B cell (primary cell): ENCODE data around the gene TBX15. TPM values are rescaled to one million over a fixed set of nuclear protein-coding genes. Genes with fewer than 3 reads are reported as not detected.
A peak's percentile ranks its signal among the peaks of the same experiment; 100 is the strongest.

ENCODE experiments used
- ATAC-seq: fragments of 200-7000 bp; cut with Tn5 transposase; one replicate; pipeline ENCODE4 v1.10.0; 2021; ENCODE audit warnings: low read depth, mild to moderate bottlenecking, moderate number of reproducible peaks, moderate library complexity
- CTCF ChIA-PET: fragments of 350-600 bp; sonication (Branson Sonifier 250); formaldehyde crosslinking; loops from one replicate; lab custom pipeline; 2021; ENCODE audit warnings: antibody characterized with exemption, inconsistent platforms; lab: Charles Lee
- POLR2A ChIA-PET: fragments of 350-600 bp; sonication (Branson Sonifier 250); formaldehyde crosslinking; loops from one replicate; lab custom pipeline; 2021; ENCODE audit warnings: antibody characterized with exemption; lab: Charles Lee
- DNase-seq: peaks from one replicate; pipeline ENCODE4 v3.0.0; 2013
- H2AFZ ChIP-seq: 2 replicates; pipeline ENCODE4 v1.6.1; 2012; ENCODE audit warnings: mild to moderate bottlenecking, low read depth, low read length; ENCODE audit not compliant: insufficient read depth, poor library complexity, severe bottlenecking
- H3K27ac ChIP-seq, 2 donors: 1 replicate in 1 of 2; 2 replicates in 1 of 2; pipeline ENCODE4 v1.5.1; 2012 to 2013; ENCODE audit warnings: low read length in 2 of 2, mild to moderate bottlenecking in 2 of 2, moderate library complexity in 1 of 2
- H3K27me3 ChIP-seq, 4 experiments: fragments of 200-600 bp in 1 of 4; sonication (generic) in 1 of 4; replicated peaks in 1 of 4; 1 replicate in 2 of 4; 2 replicates in 2 of 4; pipeline versions ENCODE4 v1.6.1 to v1.7.0; 2013 to 2016; ENCODE audit warnings: low read length in 3 of 4, mild to moderate bottlenecking in 2 of 4, mixed read lengths in 1 of 4, moderate library complexity in 1 of 4; ENCODE audit not compliant: insufficient read depth in 4 of 4, control insufficient read depth in 3 of 4; ENCODE audit errors: control extremely low read depth in 1 of 4
- H3K36me3 ChIP-seq, 2 experiments: replicated peaks in 1 of 2; 1 replicate in 1 of 2; 2 replicates in 1 of 2; pipeline versions ENCODE4 v1.6.1 to v1.7.1; 2013; ENCODE audit warnings: low read length in 1 of 2; ENCODE audit not compliant: insufficient read depth in 2 of 2, control insufficient read depth in 1 of 2; ENCODE audit errors: control extremely low read depth in 1 of 2, extremely low read depth in 1 of 2
- H3K4me1 ChIP-seq, 2 donors: fragments of 200-600 bp in 1 of 2; sonication (generic) in 1 of 2; 1 replicate in 1 of 2; 2 replicates in 1 of 2; pipeline versions ENCODE4 v1.5.1 to v1.6.1; 2013 to 2017; ENCODE audit warnings: low read length in 2 of 2; ENCODE audit not compliant: control insufficient read depth in 2 of 2, insufficient read depth in 2 of 2
- H3K4me2 ChIP-seq: replicated peaks from 2 replicates; pipeline ENCODE3; 2012; ENCODE audit warnings: mild to moderate bottlenecking, low read depth, low read length; ENCODE audit not compliant: poor library complexity, severe bottlenecking
- H3K4me3 ChIP-seq, 5 experiments: fragments of 200-600 bp in 1 of 5; sonication (generic) in 1 of 5; 1 replicate in 3 of 5; 2 replicates in 2 of 5; pipeline versions ENCODE4 v1.5.1 to v1.7.0; 2011 to 2016; ENCODE audit warnings: low read length in 4 of 5, mild to moderate bottlenecking in 4 of 5, low read depth in 2 of 5, control low read depth in 1 of 5, moderate library complexity in 1 of 5; ENCODE audit not compliant: insufficient read depth in 1 of 5; ENCODE audit errors: control extremely low read depth in 1 of 5, extremely low read depth in 1 of 5
- H3K79me2 ChIP-seq: fragments of 200-600 bp; sonication (generic); one replicate; pipeline ENCODE4 v1.6.0; 2016; ENCODE audit warnings: low read length; ENCODE audit not compliant: control insufficient read depth, insufficient read depth
- H3K9ac ChIP-seq: fragments of 200-600 bp; sonication (generic); 2 replicates; pipeline ENCODE4 v1.6.1; 2017; ENCODE audit warnings: mild to moderate bottlenecking, low read length, moderate library complexity
- H3K9me3 ChIP-seq, 3 donors: one replicate each; pipeline versions ENCODE4 v1.6.1 to v1.7.1; 2013; ENCODE audit warnings: low read length in 2 of 3; ENCODE audit not compliant: control insufficient read depth in 2 of 3, insufficient read depth in 1 of 3; ENCODE audit errors: control extremely low read depth in 1 of 3
- H4K20me1 ChIP-seq: 2 replicates; pipeline ENCODE4 v1.6.0; 2012; ENCODE audit warnings: mild to moderate bottlenecking, low read length; ENCODE audit not compliant: insufficient read depth, control insufficient read depth, poor library complexity, severe bottlenecking
- H3K27ac Mint-ChIP-seq: one replicate; pipeline ENCODE4 v1.8.0; 2021; ENCODE audit warnings: mixed read lengths
- H3K27me3 Mint-ChIP-seq: one replicate; pipeline ENCODE4 v1.8.0; 2021; ENCODE audit warnings: mixed read lengths
- H3K4me1 Mint-ChIP-seq: one replicate; pipeline ENCODE4 v1.8.0; 2021; ENCODE audit warnings: mixed read lengths
- H3K4me3 Mint-ChIP-seq: one replicate; pipeline ENCODE4 v1.8.0; 2021; ENCODE audit warnings: mixed read lengths
- H3K9me3 Mint-ChIP-seq: one replicate; pipeline ENCODE4 v1.8.0; 2022; ENCODE audit warnings: mixed read lengths; ENCODE audit not compliant: insufficient read depth
- EZH2 ChIP-seq: IDR thresholded peaks from 2 replicates; pipeline ENCODE4 v1.6.1; 2012; ENCODE audit warnings: borderline replicate concordance, low read depth, mild to moderate bottlenecking, moderate library complexity, low read length; ENCODE audit not compliant: insufficient read depth, poor library complexity, severe bottlenecking
- WGBS: methylation state at CpG from one replicate; pipeline ENCODE4 v1.1.5; 2013; ENCODE audit warnings: missing lambda C conversion rate; ENCODE audit not compliant: insufficient coverage; 5-methylcytosine and 5-hydroxymethylcytosine counted together
- intact Hi-C: fragments of 100-400 bp; cut with micrococcal nuclease; formaldehyde crosslinking; loops from one replicate; pipeline ENCODE4 v1.10.0; 2022
- polyA plus RNA-seq: library from polyadenylated mRNA; depleted of rRNA; stranded (reverse); fragments of >200 nt; gene quantifications from 2 replicates; pipeline ENCODE4 v1.2.3, GENCODE V29; 2012
- total RNA-seq, 2 donors: library from RNA; stranded (reverse); fragments of 120-200 nt in 1 of 2; gene quantifications; 1 replicate in 1 of 2; 2 replicates in 1 of 2; pipeline versions ENCODE4 v1.2.3 to v1.2.4, GENCODE V29; 2013 to 2022
- TF ChIP-seq, protein P1 (sequence below): fragments of 200-600 bp; IDR thresholded peaks from one replicate; pipeline ENCODE4 v1.8.0; 2022; ENCODE audit warnings: antibody characterized with exemption, mild to moderate bottlenecking

The TBX15 gene
- total and polyA plus RNA-seq, 2 donors (not counting 1 experiment from before 2014, with no cell fraction given) = 0.03 to 0.15 TPM

- ChIA-PET CTCF (no interaction called here), POLR2A (no interaction called here)
- H3K27me3 ChIP-seq = peaks cover 0 to 2% (median 0%) of the 10 kb centered on the region in 4 experiments
- no peak overlapping the region for H2AFZ ChIP-seq
- no peaks in the 10 kb centered on the region for H3K9me3 Mint-ChIP-seq
- no peaks in the 10 kb centered on the region for H4K20me1 ChIP-seq
- H3K27me3 Mint-ChIP-seq = no peaks in the 10 kb centered on the region
- H3K4me1 Mint-ChIP-seq = peaks cover 30% of the 10 kb centered on the region
- intact Hi-C loops = no loop called here
- TF ChIP-seq, protein P1, sequence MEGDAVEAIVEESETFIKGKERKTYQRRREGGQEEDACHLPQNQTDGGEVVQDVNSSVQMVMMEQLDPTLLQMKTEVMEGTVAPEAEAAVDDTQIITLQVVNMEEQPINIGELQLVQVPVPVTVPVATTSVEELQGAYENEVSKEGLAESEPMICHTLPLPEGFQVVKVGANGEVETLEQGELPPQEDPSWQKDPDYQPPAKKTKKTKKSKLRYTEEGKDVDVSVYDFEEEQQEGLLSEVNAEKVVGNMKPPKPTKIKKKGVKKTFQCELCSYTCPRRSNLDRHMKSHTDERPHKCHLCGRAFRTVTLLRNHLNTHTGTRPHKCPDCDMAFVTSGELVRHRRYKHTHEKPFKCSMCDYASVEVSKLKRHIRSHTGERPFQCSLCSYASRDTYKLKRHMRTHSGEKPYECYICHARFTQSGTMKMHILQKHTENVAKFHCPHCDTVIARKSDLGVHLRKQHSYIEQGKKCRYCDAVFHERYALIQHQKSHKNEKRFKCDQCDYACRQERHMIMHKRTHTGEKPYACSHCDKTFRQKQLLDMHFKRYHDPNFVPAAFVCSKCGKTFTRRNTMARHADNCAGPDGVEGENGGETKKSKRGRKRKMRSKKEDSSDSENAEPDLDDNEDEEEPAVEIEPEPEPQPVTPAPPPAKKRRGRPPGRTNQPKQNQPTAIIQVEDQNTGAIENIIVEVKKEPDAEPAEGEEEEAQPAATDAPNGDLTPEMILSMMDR = no peak
- no peak for TF ChIP-seq EZH2
- H3K4me3 Mint-ChIP-seq = no peak overlapping the region
- H3K9ac ChIP-seq = no peak overlapping the region
- WGBS = no CpG with 5 or more reads among the region's 2 CpGs
- DNase-seq (no peak), ATAC-seq (no peak)
- no peaks in the 10 kb centered on the region for H3K36me3 ChIP-seq
- H3K4me1 ChIP-seq = peaks cover 18 to 22% of the 10 kb centered on the region in 2 donors
- H3K9me3 ChIP-seq = peaks cover 0 to 1% (median 0%) of the 10 kb centered on the region in 3 donors
- no peak overlapping the region for H3K4me3 ChIP-seq
- no peaks in the 10 kb centered on the region for H3K79me2 ChIP-seq
- no peak overlapping the region for H3K27ac Mint-ChIP-seq
- no peak overlapping the region for H3K4me2 ChIP-seq
- no peak overlapping the region for H3K27ac ChIP-seq
Observed at GRCh38 chr1:118961156-118961555, 27.0 kb downstream of the TBX15 start.

- DNase-seq (peak; percentile 4), ATAC-seq (no peak)
- intact Hi-C loops = no loop called here
- Histone ChIP-seq H3K36me3 (no peaks in the 10 kb centered on the region), H3K27ac (no peak overlapping the region), H3K4me1 (peaks cover 18 to 22% of the 10 kb centered on the region in 2 donors), H3K9me3 (peaks cover 0 to 1% (median 0%) of the 10 kb centered on the region in 3 donors), H3K4me2 (peak overlapping the region; percentile 43), H3K27me3 (peaks cover 0 to 2% (median 0%) of the 10 kb centered on the region in 4 experiments), H3K79me2 (no peaks in the 10 kb centered on the region), H3K4me3 (no peak overlapping the region), H4K20me1 (no peaks in the 10 kb centered on the region), H3K9ac (no peak overlapping the region), H2AFZ (no peak overlapping the region)
- peak overlapping the region; percentile 82 for H3K27ac Mint-ChIP-seq
- WGBS = 85% methylated on average over 6 of the region's 7 CpGs
- peaks cover 30% of the 10 kb centered on the region for H3K4me1 Mint-ChIP-seq
- peak overlapping the region; percentile 66 for H3K4me3 Mint-ChIP-seq
- TF ChIP-seq, protein P1 = no peak
- no peak for TF ChIP-seq EZH2
- CTCF ChIA-PET = no interaction called here
- POLR2A ChIA-PET = no interaction called here
- no peaks in the 10 kb centered on the region for H3K9me3 Mint-ChIP-seq
- no peaks in the 10 kb centered on the region for H3K27me3 Mint-ChIP-seq
Observed at GRCh38 chr1:118960567-118961136, 27.5 kb downstream of the TBX15 start.
